Left cardiac atrium (tissue), 4 donors: ENCODE results near the gene PMCH. TPM values are rescaled to one million over a fixed set of nuclear protein-coding genes. Genes with fewer than 3 reads are reported as not detected.
A peak's percentile ranks its signal among the peaks of the same experiment; 100 is the strongest.
"Not testable (repeated sequence)": the region's sequence is repeated elsewhere in the genome, so short reads cannot be mapped to it uniquely, and the experiment has no call there.

Experiments used
- ATAC-seq, 2 donors: fragments of 200-7000 bp; cut with Tn5 transposase; one replicate each; pipeline ENCODE4 v1.9.1; 2020; ENCODE audit warnings: mild to moderate bottlenecking in 2 of 2, moderate library complexity in 2 of 2
- DNase-seq: peaks from one replicate; pipeline ENCODE4 v3.0.0-alpha.2; 2020
- intact Hi-C, 2 donors: fragments of 100-400 bp; cut with DNase I; formaldehyde crosslinking; loops; one replicate each; pipeline versions ENCODE4 v1.14.1 to v1.15.1; 2022 to 2023
- long read RNA-seq: library from polyadenylated mRNA; unstranded; transcript quantifications from one replicate; pipeline ENCODE4 v2.0.0, GENCODE V29; 2021
- total RNA-seq, 2 donors: library from RNA; stranded (reverse); fragmentation: NEBNext Ultra II Directional; extraction: Animal tissue kit (Norgen Biotek cat#: 25700); gene quantifications; one replicate each; pipeline ENCODE4 v1.2.1, GENCODE V29; 2021
- donor health status: DM: no; HTN: yes; CAD: no.
- donor health status: DM: no; HTN: yes; CAD: no; lungs with severe emphysema.
- donor health status: DM: yes; HTN: yes; CAD: no.
- donor health status: Dilated cardiomyopathy.

The PMCH gene
- total RNA-seq, result not detected
- long read RNA-seq, result 0 reads

DNA sequence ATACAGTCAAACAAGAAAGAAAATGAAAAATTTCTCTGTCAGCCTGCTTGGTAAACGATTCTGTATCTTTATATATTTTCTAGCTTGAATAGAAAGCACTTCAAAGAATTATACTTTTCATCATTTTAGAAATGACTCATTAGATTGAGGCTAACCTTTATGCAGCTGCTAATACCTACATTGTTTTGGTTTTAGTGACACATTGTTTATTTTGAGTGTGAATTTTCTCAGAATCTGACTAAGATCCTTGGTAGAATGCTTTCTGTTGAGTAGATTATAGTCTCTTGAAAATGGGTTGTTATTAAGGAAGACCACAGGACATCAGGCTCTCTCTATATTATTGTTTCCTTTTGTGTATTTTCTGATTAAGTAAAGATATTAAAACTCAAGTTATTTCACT is at the start of gene PMCH:
Gene PMCH (minus strand): TSS at position 45 of the 400 bp plus-strand sequence. CDS start 63 bp downstream, outside the sequence.
- intact Hi-C loops, result no loop called here
- ATAC-seq (no peak), DNase-seq (no peak)

DNA sequence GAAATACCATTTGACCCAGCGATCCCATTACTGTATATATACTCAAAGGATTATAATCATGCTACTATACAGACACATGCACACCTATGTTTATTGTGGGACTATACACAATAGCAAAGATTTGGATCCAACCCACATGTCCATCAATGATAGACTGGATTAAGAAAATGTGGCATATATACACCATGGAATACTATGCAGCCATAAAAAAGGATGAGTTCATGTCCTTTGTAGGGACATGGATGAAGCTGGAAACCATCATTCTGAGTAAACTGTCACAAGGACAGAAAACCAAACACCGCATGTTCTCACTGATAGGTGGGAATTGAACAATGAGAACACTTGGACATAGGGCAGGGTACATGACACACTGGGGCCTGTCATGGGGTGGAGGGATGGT is 43.2 kb upstream of the PMCH start:
- ATAC-seq, intact Hi-C loops, DNase-seq: not testable (repeated sequence)

- ATAC-seq (no peak), DNase-seq (no peak)
- intact Hi-C loops, result no loop called here
Observed at GRCh38 chr12:102234599-102234998, 37.0 kb upstream of the PMCH start.

DNA sequence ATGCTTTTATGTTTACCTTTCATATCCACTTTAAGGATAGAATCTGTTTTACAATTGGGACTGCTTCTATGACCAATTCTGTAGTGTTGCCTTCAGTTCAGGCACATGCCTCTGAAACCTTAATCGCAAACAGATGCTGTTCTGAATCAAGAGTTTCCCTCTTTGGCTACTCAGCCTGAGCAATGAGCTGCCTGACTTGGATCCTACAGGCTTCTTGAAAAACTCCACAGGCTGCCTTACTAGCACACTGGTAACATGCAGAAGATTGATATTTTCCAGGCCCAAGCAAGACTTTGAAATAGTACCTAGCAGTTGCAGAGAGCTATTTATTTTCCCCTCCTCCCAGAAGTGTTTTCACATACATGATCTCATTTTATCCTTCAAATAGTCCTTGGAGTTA is 34.8 kb upstream of the PMCH start:
- no peak for DNase-seq
- intact Hi-C loops, result no loop called here
- ATAC-seq, result peak in 1 of 2 donors; percentile 64

- intact Hi-C loops, result no loop called here
- DNase-seq (no peak), ATAC-seq (no peak)
Observed at GRCh38 chr12:102232036-102232435, 34.4 kb upstream of the PMCH start.

DNA sequence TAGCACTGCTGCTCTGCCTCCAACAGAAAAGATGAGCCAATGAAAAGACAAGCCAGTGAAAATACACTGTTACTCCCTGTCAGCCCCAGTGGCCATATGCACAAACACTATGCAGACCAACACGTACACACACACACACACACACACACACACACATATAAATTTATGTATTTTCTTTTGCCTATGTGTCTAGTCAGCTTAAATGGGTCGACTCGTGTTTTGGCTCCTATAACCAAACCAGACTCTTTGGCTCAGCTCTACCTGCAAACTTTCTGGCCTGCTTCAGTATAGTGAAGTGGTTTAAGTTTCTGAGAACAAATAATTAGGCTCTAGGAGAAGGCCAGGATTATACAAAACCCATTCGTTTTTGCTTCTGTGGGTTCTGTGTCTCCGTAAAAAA is 30.3 kb upstream of the PMCH start:
- DNase-seq, result no peak
- intact Hi-C loops, result no loop called here
- no peak for ATAC-seq

- ATAC-seq (no peak), DNase-seq (no peak)
- intact Hi-C loops, result no loop called here
Observed at GRCh38 chr12:102220736-102221135, 23.1 kb upstream of the PMCH start.

- intact Hi-C loops, result no loop called here
- DNase-seq, result no peak
- ATAC-seq, result no peak
Observed at GRCh38 chr12:102215992-102216691, 18.5 kb upstream of the PMCH start.

- intact Hi-C loops, result no loop called here
Observed at GRCh38 chr12:102204025-102204424, 6.4 kb upstream of the PMCH start.

GRCh38 chr12:102202556-102202955 is 4.9 kb upstream of the PMCH start:
- DNase-seq (no peak), ATAC-seq (no peak)
- intact Hi-C loops, result no loop called here

More at GRCh38 chr12:102204025-102204424, 6.4 kb upstream of the PMCH start:
- ATAC-seq, result no peak
- no peak for DNase-seq

GRCh38 chr12:102201436-102202061 is 3.9 kb upstream of the PMCH start:
- DNase-seq (no peak), ATAC-seq (no peak)
- intact Hi-C loops, result no loop called here

- no peak for DNase-seq
- intact Hi-C loops, result no loop called here
- ATAC-seq, result no peak
Observed at GRCh38 chr12:102195826-102196225, 1.8 kb downstream of the PMCH start.

DNA sequence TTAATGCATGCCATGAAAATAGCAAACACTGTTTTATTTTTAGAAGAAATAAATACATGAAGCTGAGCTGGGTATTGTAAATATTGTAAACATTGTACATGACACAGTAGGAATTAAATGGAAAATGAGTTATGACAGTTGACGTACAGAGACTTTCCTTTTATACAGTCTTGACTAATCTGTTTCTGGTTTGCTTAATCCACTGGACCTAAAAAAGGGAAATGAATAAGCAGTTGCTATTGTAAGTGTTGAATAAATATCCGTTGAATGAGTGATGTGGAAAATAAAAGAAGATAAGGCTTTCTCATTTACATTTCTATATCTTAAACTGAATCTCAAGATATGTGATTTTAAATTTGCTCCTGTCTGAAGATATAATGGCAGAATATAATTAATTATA is 15.0 kb downstream of the PMCH start:
- intact Hi-C loops, result no loop called here
- DNase-seq, result no peak
- no peak for ATAC-seq

GRCh38 chr12:102174761-102175160 is 22.9 kb downstream of the PMCH start:
- DNase-seq (no peak), ATAC-seq (no peak)
- intact Hi-C loops, result loop anchor here in 1 of 2 donors (10.0 kb wide), 1 partner anchor 310 kb away; the partner anchor contains the start of gene IGF1

DNA sequence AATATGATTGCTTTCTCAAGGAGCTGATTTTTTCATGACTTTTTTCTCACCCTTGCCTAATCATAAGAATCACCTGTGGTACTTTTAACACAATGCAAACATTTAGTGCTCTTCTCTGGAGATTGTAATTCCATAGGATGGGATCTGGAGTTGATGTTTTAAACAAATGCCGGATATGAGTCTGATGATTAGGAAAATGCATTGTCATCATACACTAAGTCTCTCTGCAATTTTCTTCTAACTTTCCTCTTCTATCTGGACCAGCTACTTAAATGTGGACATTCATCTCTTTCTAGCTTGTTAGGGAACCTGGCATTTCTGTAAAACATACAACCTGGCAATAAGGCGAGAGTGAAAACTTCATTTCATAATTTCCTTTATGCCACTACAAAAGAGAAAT is 23.5 kb downstream of the PMCH start:
- ATAC-seq (no peak), DNase-seq (no peak)
- intact Hi-C loops, result loop anchor here in 1 of 2 donors (10.0 kb wide), 1 partner anchor 311 kb away; the partner anchor contains the start of gene IGF1

DNA sequence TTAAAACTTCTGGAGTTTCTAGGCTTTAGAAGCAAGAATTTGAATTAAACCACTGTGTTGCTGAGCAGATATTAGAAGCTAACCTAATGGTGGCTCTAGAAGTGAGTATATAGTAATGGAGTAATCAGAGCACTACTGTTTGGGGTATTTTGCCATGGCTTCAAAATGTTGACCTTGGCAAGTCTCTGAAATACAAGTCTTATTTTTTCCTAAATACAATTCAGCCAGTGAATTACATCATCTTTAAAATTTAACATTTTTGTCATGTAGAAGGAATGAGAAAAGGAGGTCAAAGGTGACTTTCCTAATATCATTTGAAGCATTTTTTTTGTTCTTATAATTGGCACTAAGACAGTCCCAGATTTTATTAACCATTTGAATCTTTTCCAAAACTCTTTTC is 25.2 kb downstream of the PMCH start:
- DNase-seq (no peak), ATAC-seq (peak in 1 of 2 donors; percentile 84)
- intact Hi-C loops, result loop anchor here in 1 of 2 donors (10.0 kb wide), 1 partner anchor 312 kb away; the partner anchor contains the start of gene IGF1

DNA sequence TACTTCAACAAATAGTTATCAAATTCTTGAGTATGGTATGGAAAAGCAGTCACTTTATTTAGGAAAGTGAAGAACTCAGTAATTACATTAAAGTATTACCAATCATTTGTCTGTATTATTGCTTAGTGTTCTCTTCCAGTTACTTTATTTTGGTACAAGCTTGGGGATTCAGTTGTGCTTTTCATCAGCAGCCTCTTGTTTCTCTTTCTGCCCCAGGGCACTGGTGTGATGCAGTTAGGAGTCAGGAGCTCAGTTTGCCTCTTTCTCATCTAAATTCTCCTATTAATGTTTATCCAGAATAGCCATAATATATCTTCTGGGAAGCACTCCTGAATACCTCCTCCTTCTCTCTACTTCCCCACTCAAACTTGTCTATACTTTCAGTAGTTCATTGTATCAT is 25.7 kb downstream of the PMCH start:
- intact Hi-C loops, result loop anchor here (2.0 to 10.0 kb wide), 2 partner anchors 313 kb away; partner anchors contain the start of gene IGF1 (in 1 of the 2)
- no peak for ATAC-seq
- no peak for DNase-seq

DNA sequence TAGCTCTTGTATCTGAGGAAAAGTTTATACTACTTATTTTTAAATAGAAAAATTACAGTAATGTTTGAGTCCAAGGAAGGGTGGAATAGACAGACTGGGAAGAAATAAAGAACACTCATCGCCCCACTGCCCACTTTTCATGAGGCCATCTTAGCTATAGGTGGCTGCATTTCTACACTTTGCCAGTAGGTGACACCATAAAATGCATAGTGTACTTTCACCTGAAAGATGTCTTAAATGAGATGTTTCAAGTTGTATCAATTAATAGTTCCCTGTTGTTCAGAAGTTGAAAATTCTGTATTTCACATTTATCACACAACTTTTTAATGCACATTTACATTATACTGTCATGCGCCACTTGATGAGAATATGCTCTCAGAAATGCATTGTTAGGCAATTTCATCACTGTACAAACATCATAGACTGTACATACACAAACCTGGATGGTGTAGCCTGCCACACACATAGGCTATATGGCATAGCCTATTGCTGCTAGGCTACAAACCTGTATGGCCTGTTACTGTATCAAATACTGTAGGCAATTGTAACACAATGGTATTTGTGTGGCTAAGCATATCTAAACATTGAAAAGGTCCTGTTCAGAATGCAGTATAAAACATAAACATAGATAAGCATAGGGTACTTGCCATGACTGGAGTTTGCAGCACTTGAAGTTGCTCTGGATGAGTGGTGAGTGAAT is 27.6 kb downstream of the PMCH start:
- DNase-seq, result no peak
- intact Hi-C loops, result loop anchor here (2.0 to 10.0 kb wide), 2 partner anchors 315 kb away; partner anchors contain the start of gene IGF1 (in 1 of the 2)
- ATAC-seq, result peak in 1 of 2 donors; percentile 38

GRCh38 chr12:102167821-102168604 is 29.6 kb downstream of the PMCH start:
- DNase-seq (no peak), ATAC-seq (no peak)
- intact Hi-C loops, result no loop called here
